Keratinocyte (primary cell): ENCODE results near the gene WBP1.

Experiments
- CTCF ChIP-seq, 3 experiments: IDR thresholded peaks in 1 of 3; conservative IDR thresholded peaks in 1 of 3; optimal IDR thresholded peaks in 1 of 3; 2 replicates in 2 of 3; 3 replicates in 1 of 3; pipeline versions ENCODE3 to v1.5.1; 2011; ENCODE audit warnings: low read length in 3 of 3, mild to moderate bottlenecking in 3 of 3, moderate library complexity in 2 of 3, control low read depth in 1 of 3, inconsistent platforms in 1 of 3; ENCODE audit not compliant: insufficient read depth in 2 of 3; ENCODE audit errors: extremely low read depth in 1 of 3
- EZH2 ChIP-seq: IDR thresholded peaks from one replicate; pipeline ENCODE4 v1.6.1; 2012; ENCODE audit warnings: inconsistent platforms, mild to moderate bottlenecking, low read length, moderate library complexity

- no peak for TF ChIP-seq CTCF (optimal IDR thresholded peaks at IDR 0.05 in 1 of 3, IDR thresholded peaks at IDR 0.05 in 1 of 3, conservative IDR thresholded peaks at IDR 0.05 in 1 of 3; ENCODE audit: extremely low read depth in 1 of 3, insufficient read depth in 2 of 3, low read length in 3 of 3)
- TF ChIP-seq EZH2 = no peak
Observed at GRCh38 chr2:74420006-74420405, 38.2 kb upstream of the WBP1 start.
